Tibial nerve (tissue), 3 donors: ENCODE data around the gene PDILT.

Experiments
- CTCF ChIP-seq, 5 experiments: fragments of 200-600 bp in 3 of 5; fragments of 450-650 bp in 2 of 5; sonication (generic) in 3 of 5; IDR thresholded peaks; one replicate each; pipeline ENCODE4 v1.5.1; 2016 to 2019; ENCODE audit warnings: antibody characterized with exemption in 5 of 5, mild to moderate bottlenecking in 3 of 5, moderate library complexity in 2 of 5
- POLR2A ChIP-seq, 2 donors: fragments of 450-650 bp; IDR thresholded peaks; one replicate each; pipeline ENCODE4 v1.6.1; 2017; ENCODE audit warnings: antibody characterized with exemption in 2 of 2, mild to moderate bottlenecking in 2 of 2, moderate library complexity in 2 of 2

DNA sequence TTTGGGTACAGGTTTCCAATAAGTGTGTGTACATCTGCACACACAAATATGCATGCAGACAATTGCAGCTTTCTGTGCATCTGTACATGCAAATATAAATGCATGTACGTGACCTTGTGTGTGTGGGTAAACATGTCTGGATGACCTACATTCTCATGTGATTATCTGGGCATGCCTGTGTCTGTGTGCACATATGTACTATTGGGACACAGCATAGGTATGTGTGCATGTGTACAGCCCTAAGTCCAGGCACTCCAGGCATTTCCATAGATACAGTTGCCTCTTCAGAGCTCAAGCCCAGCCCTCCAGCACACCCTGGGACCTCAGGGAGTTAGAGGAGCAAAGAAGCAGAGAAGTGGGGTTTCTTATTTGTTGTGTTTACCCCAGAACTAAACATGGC, 70.1 kb downstream of the PDILT start:
- TF ChIP-seq CTCF (IDR thresholded peaks at IDR 0.05) (no peak), POLR2A (IDR thresholded peaks at IDR 0.05) (no peak)
